CD4-positive, alpha-beta T cell treated with Interleukin-15 for 4 hours (primary cell): ENCODE results near the gene AASDH.

Experiments used
- DNase-seq: peaks from one replicate; pipeline ENCODE4 v3.0.0-alpha.2; 2020; ENCODE audit warnings: low spot score

The AASDH gene, protein sequence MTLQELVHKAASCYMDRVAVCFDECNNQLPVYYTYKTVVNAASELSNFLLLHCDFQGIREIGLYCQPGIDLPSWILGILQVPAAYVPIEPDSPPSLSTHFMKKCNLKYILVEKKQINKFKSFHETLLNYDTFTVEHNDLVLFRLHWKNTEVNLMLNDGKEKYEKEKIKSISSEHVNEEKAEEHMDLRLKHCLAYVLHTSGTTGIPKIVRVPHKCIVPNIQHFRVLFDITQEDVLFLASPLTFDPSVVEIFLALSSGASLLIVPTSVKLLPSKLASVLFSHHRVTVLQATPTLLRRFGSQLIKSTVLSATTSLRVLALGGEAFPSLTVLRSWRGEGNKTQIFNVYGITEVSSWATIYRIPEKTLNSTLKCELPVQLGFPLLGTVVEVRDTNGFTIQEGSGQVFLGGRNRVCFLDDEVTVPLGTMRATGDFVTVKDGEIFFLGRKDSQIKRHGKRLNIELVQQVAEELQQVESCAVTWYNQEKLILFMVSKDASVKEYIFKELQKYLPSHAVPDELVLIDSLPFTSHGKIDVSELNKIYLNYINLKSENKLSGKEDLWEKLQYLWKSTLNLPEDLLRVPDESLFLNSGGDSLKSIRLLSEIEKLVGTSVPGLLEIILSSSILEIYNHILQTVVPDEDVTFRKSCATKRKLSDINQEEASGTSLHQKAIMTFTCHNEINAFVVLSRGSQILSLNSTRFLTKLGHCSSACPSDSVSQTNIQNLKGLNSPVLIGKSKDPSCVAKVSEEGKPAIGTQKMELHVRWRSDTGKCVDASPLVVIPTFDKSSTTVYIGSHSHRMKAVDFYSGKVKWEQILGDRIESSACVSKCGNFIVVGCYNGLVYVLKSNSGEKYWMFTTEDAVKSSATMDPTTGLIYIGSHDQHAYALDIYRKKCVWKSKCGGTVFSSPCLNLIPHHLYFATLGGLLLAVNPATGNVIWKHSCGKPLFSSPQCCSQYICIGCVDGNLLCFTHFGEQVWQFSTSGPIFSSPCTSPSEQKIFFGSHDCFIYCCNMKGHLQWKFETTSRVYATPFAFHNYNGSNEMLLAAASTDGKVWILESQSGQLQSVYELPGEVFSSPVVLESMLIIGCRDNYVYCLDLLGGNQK

DNA sequence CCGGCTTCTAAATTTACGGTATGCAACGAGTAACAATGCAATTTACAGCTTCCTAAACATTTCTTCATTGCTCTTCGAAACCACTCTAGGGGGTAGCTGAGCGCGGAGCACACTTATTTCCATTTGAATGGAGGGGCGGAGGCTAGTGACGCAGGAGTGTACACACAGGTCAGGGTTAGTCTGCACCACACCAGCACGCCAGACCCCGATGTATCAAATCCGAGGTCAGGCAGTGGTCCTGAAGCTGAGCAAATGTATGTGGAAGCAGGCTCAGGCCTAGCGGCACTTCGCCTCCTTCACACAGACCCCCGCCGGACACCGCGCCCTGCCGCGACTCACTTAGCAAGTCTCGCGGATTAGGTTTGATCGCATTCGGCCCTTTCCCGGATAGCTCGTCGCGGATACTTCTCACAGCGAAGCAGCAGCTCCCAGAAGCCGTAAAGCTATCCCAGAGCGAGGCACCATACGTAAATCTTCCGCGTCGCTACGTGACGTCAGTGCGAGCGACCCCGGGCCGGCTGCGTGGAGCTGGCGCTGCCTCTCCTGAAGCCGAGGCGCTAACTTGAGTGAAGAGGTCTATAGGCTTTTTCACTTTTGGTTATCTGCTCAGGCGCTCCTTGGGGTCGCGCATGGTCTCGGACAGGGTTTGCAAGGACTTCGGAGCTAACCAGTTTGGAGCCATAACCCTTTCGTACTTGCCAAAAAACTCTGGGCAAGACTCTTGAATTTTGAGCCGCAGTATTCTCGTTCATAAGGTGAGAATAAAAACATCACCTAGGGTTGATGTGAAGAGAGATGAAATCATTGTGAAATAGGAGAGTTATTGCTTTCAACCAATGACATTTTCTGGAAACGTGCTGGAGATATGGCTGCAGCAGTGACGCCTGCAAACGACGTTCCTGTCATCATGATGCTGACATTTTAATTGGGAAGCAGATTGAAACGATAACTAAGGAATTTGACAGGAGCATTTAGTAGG, at the start of gene AASDH:
AASDH (minus strand) TSS at position 469 of the 979 bp plus-strand sequence. CDS start 3,192 bp downstream, outside the sequence.
- DNase-seq, result peak; percentile 95

DNA sequence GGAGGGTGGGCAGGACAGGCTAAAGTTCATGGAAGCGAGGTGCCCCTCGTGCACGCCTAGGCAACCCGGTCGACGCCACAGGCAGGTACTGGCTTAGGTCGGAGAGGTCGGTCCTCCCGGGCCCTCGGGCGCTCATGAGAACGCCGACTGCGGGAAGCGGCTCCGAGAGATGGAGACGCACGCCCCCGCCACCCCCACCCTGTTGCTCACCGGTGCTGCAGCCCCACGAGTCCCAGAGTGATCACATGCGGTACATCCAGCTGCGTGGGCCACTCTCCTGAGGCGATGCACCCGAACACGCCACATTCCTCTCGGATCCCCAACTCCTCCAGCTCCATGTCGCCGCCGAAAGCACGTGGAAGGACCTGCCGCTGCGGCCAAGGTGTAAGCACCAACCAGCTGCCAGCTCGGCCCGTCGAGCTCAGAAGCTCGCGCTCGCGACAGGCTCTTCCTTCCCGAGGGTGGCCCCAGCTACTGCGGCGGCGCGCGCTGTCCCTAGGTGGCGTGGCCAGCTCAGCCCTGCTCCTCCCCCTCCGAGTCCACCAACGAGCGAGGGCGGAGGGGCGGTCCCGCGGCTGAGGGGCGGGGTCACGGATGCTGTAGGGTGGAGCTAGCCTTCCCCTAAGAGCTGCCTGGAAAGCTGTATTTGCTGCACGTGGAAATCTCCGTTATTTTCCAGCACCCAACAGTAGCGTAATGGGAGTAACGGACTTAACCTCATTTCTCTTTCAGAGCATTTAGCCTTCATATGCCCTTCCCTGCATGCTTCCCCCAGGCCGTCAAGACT, 48.0 kb upstream of the AASDH start, which contains the start of gene PPAT:
PPAT (minus strand) TSS at position 476 of the 787 bp plus-strand sequence; CDS start at position 338, 138 bp downstream.
- DNase-seq, result peak; percentile 98

DNA sequence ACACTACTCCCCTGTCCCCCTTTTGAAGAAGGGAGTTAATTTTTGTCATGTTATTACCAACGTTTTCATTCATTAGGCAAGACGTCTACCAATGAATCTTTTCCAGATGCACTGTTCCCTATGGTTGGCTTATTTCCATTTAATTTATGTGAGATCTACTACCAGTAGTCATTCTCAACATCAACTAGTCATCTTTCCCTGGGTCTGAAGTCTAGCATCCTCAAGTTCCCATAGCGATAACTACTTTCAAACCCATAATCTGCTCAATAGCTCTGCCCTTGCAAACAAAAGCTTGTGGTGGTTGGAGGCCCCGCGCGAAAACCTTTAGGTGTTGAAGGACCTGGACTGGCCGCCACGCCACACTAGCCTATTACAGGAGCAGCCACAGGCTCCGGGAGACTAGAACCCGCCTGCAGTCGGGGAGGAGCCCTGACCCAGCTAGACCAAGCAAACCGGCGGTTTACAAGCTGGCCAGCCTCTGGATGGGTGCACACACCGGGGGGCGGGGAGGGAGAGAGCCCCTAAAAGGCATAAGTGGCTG, 47.4 kb upstream of the AASDH start:
- DNase-seq, result peak; percentile 11

DNA sequence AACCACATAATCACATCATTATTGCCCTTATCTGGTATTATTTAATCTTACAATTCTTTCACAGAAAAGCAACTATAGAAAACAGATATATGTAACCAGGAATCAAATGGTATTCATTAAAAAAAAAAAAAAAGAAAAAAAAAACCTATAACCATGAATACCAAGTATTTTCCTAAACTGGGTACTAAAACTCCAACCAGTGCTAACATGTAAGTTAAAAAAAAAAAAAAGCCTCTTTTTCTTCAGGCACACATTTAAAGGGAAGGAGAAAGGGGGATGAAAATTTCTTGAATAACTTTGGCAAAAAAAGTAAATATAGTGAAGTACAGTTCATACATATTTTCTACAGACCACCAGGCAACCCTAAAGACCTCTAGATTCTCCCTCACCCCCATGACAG, 46.0 kb upstream of the AASDH start:
- no peak for DNase-seq

DNA sequence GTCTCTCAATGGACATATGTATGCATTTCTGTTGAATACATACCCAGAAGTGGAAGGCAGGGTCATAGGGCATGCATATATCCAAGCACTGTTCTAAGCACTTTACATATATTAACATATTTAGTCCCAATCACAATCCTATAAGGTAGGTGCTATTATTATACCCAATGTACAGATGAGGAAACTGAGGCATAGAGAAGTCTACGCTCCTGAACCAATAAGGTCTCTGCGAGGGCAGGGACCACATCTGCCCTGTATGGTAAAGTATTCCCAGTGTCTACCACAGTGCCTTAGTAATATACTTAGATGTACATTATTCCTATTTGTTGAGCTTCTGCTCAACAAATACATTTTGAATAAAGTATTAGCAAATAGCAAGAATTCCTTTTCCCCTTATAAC, 42.9 kb upstream of the AASDH start:
- DNase-seq, result no peak

DNA sequence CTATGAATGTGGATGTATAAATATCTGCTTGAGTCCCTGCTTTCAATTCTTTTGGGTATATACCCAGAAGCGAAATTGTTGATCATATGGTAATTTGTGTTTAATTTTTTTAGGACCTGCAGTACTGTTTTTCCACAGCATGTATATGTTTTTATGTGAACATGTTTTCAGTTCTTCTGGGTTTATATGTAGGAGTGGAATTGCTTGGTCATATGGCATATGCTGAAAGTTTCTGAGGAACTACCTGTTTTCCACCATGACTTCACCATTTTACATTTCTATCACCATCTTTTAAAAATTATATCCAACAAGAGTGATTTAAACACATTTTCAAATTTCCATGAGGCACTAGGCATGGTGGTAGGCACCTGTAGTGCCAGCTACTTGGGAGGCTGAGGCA, 39.9 kb upstream of the AASDH start:
- DNase-seq, result no peak

DNA sequence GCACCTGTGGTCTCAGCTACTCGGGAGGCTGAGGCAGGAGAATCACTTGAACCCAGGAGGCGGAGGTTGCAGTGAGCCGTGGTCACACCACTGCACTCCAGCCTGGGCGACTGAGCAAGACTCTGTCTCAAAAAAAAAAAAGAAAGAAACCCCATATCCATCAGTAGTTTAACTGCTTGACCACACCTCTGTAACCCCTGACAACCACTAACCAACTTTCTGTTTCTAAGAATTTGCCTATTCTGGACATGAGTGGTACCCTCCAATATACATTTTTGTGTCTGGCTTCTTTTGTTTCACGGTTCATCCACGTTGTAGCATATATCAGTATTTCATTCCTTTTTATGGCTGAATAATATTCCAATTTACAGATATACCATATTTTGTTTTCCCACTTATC, 39.0 kb upstream of the AASDH start:
- DNase-seq, result no peak

DNA sequence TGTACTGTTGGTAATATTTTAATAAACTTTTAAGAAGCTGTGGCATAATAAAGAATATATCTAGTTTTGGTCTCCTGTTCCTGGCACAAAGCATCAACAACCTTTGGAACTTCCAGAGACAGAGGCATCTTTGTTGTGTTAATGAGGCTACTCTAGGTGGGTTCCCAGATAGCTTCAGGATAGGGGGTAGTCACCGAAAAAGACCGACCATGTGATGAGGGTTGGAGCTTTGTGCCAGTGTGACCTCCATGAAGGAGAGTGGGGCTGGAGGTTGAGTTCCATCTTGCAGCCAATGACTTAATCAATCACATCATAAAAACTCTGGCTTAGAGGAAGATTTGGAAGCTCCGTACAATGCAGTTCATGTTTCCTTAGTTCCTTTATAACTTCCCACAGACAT, 38.2 kb upstream of the AASDH start:
- DNase-seq, result no peak

DNA sequence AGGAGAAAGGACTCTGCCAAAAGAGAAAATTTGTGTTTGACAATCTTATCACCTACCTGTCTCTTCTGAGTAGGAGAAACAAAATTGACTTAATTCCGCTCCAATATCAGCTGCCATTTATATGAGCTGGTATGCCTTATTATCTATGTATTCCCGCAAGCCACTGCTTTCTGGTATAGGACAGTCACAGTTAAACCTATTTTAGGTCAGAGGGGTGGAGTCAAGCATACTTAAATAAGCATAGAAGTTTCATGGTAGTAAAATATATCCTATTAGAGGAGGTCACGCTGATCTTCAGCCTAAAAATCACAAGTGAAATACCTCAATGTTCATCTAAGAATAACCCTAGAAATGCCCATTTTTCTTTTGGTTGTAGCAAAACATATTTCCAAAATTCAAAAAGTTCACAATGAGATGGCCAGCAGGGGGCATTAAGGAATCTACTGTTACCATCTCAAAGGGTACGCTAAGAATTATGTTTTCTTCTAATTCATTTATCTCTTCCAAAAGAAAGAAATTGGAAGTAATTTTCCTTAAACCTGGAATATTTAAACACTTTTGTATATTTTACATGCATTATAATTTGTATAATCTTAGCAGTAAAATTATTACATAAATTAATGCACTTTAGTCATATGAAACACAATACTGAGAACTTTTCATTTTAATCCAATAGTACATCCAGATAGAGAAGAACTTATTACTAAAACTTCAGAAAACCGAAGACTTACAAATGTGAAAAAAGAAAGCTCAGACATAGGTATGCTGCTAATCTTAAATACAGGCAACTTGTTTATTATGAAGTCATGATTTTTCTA, 37.6 kb upstream of the AASDH start:
- DNase-seq, result peak; percentile 46

DNA sequence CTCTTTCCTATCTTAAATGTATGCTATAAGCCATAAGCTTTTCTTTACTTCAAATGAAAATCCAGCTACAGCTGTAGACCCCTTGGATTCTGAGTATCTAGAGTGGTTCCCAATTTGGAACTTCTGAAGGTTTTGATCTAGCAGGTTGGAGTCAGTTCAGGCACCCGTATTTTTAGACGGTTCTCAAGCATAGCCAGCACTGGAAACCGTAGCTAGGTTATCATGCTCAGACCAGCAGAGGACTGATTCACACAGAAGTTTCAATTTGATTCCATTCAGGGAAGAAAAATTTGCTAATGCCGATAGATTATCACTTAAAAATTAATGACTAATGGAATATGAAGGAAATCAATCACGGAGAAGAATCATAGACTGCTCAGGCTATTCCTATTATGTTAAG, 36.9 kb upstream of the AASDH start:
- DNase-seq, result no peak

DNA sequence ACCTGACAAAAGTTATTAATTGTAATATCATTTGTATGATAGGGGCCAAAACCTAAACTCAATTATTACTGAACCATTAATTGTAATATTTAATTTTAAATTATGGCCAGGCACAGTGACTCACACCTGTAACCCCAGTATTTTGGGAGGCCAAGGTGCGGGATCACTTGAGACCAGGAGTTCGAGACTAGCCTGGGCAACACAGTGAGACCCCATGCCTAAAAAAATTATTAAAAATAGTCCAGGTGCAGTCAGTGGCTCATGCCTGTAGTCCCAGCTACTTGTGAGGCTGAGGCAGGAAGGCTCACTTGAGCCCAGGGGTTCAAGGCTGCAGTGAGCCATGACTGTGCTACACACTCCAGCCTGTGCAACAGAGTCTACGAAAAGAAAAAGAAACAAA, 30.1 kb upstream of the AASDH start:
- DNase-seq, result no peak

DNA sequence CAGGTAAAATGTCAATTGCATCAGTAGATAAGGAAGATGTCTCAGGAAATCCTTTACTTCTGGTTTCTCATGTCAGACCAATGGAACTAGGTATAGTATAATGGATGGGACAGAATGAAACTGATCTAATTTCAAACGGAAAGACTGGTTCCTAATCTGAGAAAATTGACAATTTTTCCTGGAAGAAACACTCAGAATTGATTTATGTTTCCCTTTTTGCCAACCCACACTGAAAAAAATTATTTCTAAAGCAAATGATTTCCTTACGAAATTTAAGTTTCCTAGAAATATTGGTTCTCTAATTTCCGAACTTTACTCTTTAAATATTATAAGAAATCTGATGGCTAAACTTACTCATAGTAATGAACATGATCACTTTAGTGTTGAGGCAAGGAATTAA, 29.1 kb upstream of the AASDH start:
- no peak for DNase-seq

DNA sequence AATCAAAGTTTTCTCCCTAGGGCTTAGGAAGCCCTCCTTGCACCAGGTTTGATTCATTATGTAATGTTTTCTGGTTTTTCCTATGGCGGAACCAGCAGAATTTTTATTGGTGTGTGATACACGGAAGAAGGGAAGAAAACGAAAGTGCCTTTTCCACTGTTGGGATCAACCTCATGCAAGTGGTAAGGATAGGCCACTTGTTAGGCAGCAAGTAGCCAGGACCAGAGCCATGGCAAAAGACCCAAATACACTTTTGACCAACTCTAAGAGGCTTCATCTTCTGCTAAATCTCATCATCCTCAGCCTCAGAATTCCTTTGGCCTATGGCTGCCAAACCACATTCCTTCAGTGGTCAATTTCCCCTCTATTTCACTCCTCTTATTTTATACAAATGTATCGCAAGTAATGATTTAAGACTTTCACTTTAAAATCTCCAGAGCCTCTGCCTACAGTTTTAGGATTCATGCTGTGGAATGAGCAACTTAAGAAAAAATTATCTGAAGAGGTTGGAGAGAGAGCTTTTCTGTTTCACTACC, 26.9 kb upstream of the AASDH start:
- DNase-seq, result no peak

DNA sequence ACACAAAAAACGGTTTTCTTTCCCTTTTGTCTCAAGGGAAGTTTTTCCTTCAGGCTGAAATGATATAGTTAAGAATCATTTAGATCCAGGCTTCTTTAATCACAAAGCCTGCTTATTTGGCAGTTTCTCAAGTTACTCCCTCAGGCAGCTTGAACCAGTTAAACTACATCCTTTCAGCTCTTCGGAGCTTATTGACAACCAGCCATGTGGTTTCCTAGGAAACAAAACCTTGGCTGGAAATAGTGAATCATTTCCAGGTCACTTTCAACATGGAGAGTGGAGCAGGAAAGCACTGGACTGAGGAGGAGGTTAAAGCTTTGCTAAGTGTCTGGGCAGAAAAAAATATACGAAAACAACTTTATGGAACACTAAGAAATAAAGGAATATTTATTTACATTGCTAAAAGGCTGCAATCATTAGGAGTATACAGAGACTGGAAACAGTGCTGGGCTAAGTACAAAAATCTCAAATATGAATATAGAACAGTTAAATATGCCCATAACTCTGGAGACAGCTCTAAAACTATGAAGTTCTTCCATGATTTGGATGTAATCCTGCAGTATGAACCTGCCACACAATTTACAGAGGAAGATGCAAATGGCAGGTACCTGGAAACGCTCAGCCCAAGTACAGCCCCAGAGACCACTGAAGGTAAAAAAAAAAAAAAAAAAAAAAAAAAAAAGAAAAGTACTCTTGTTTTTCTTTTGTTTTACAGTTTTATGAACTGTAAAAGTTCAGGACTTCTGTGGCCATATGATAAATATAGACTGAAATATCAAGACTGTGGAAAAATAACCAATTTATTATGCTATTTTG, 23.2 kb upstream of the AASDH start:
- no peak for DNase-seq

DNA sequence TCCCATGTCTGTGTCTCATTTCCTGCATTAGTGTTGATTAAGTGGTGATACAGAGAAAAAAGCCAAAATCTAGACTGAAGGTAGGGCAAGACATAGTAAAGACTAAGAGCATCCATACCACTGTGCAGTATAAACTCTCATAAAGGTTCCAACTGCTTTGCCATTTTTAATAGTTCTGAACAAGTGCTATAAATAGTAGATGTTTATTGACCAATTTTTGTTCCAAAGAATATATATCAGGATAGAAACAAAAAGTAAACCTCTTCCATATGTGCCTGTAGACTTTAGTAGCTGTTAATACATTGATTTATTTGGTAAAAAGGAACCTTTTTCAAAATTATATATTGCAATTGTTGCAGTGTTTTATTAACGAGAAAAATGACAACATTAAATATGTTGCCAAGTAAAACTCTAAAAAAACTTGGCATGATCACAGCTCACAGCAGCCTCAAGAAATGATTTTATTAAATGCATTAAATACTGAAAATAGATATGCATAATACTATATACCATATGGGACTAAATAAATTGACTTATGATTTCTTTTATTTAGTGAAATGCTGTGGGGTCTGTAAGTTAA, 22.3 kb upstream of the AASDH start:
- DNase-seq, result no peak

DNA sequence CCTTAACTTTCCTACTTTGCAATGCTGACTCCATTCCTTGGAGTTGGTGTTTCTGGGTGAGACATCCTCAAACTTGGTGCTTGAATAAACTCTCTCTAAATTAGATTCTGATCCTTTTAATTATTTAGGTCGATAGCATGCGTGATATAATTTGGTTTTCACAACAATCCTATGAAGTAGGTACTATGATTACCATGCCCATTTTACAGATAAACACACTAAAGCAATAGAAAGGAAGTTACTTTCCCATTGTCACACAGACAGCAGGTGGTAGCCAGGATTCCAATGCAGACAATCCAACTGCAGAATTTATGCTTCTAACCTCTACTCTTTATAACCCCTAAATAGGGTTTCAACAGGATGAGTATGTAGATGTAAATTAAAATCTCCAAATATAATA, 21.7 kb upstream of the AASDH start:
- no peak for DNase-seq

DNA sequence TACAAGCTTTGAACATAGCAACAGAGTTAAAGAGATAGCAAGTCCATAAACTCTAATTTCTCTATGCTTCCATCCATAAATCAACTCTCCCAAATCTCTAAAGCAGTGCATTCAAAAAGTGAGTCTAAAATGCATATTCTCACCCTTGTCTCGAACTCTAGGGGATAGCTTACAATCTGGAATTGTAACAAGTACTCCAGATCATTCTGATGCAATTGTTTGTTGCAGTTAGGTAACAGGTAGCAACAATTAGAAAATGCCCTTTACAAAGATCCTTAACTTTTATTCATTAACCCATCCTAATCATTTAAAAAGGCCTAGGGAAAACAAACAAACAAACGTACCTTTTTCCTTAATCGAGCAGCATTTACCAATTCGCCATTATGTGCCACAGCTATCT, 18.9 kb upstream of the AASDH start:
- DNase-seq, result no peak

DNA sequence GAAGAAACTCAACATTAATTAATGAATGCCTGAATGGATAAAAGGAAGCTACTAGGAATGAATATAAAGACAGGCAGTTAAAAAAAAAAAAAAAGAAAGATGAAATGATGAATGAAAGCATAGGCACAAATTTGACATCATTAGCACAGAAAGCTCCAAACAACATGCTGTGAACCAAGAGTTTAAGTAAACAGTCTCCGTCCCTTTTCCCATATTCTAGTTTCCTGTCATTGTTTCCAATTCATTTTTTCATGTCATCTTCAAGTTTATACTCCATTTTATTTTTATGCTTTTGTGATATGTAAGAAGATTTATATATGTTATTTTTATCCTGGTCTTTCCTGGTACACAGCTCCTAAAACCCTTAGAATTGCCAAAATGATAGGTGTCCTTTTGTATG, 17.7 kb upstream of the AASDH start:
- no peak for DNase-seq
